Activated naive CD4-positive, alpha-beta T cell treated with anti-CD3 and anti-CD28 coated beads, Interleukin-2, amount 50 U/mL, for 72 hours (primary cell): Measurements from ENCODE around the gene COL5A1. TPM values are rescaled to one million over a fixed set of nuclear protein-coding genes. Genes with fewer than 3 reads are reported as not detected.
A peak's percentile ranks its signal among the peaks of the same experiment; 100 is the strongest.
"Not testable (repeated sequence)": the region's sequence is repeated elsewhere in the genome, so short reads cannot be mapped to it uniquely, and the experiment has no call there.

Source experiments
- ATAC-seq, 2 donors: fragments of 150-1000 bp; cut with Tn5 transposase; 2 replicates each; pipeline ENCODE4 v1.10.0; 2021; ENCODE audit warnings: mild to moderate bottlenecking in 2 of 2, moderate library complexity in 2 of 2
- DNase-seq, 2 donors: peaks; one replicate each; pipeline ENCODE4 v3.0.0; 2021 to 2022; ENCODE audit warnings: low spot score in 2 of 2
- H3K27ac Mint-ChIP-seq, 2 donors: one replicate each; pipeline ENCODE4 v1.8.0; 2022; ENCODE audit warnings: mild to moderate bottlenecking in 2 of 2, mixed read lengths in 2 of 2
- H3K36me3 Mint-ChIP-seq, 2 donors: one replicate each; pipeline ENCODE4 v1.8.0; 2022; ENCODE audit warnings: mixed read lengths in 2 of 2
- H3K9me3 Mint-ChIP-seq, 2 donors: one replicate each; pipeline ENCODE4 v1.8.0; 2022; ENCODE audit warnings: mixed read lengths in 2 of 2
- total RNA-seq, 2 donors: library from RNA; stranded (reverse); gene quantifications; one replicate each; pipeline ENCODE4 v1.2.3, GENCODE V29; 2022

Gene COL5A1
- total RNA-seq, 2 donors from 2014 or later = 0.04 to 0.18 TPM

- Mint-ChIP-seq H3K36me3 (peaks cover 6 to 8% of the 10 kb centered on the region in 2 donors), H3K9me3 (peaks cover 5 to 8% of the 10 kb centered on the region in 2 donors)
- ATAC-seq = no peak
These were observed 16.2 kb downstream of the COL5A1 start for GRCh38 chr9:134657666-134658377.

DNA sequence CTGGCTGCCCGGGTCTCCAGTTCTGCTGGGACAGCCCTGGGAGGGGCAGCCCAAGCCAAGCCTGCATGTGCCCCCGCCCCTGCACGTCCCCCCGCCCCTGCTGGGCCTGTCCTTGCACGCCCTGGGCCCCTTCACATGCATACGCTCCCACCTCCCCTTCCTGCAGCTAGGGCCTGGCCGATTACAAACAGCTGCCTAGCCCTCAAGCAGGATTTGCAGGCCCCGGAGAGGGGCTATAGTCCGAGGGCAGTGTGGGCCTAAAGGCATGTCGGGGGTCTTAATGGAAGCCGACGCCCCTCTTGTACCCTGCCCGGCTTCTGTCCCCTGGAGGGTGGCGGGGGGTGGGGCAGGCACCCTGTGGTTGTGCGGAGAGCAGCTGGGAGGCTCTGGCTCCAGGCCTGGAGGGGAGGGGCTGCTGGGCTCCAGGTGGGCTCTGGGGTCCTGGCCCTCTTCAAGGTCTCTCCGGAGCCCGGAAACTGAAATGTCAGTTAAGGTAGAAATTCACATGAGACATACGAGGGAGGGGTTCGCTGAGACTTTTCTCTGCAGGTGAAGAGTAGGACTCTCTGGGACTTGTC is 16.9 kb downstream of the COL5A1 start:
- Mint-ChIP-seq H3K9me3 (peaks cover 5 to 8% of the 10 kb centered on the region in 2 donors), H3K27ac (no peak overlapping the region), H3K36me3 (peaks cover 6 to 8% of the 10 kb centered on the region in 2 donors)
- DNase-seq (no peak), ATAC-seq (no peak)

More at GRCh38 chr9:134657666-134658377, 16.2 kb downstream of the COL5A1 start:
- no peak overlapping the region for H3K27ac Mint-ChIP-seq
- DNase-seq = no peak

GRCh38 chr9:134659688-134660131 is 18.1 kb downstream of the COL5A1 start:
- H3K27ac Mint-ChIP-seq = no peak overlapping the region
- peaks cover 6 to 8% of the 10 kb centered on the region in 2 donors for H3K36me3 Mint-ChIP-seq
- ATAC-seq (no peak), DNase-seq (no peak)
- H3K9me3 Mint-ChIP-seq = peaks cover 5 to 8% of the 10 kb centered on the region in 2 donors

DNA sequence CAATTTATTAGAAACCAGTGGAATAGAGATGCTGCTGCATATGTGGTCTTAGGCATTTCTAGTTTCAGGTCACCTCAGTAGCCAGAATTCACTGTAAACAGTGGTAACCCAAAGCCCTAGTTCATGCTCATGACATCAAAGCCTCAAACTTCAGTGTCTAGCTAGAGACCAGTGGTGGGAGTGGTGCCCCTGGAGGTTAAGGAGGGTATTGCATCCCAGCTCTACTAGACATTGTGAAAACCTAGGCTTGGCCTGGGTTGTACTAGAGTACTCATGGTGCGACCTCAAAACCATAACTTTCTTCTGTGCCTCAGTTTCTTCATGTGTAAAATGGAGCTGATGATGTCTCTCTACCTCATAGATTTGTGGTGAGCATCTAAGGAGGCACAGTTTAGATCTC is 18.8 kb downstream of the COL5A1 start:
- Mint-ChIP-seq H3K36me3 (peaks cover 6 to 8% of the 10 kb centered on the region in 2 donors), H3K9me3 (peaks cover 5 to 8% of the 10 kb centered on the region in 2 donors), H3K27ac (no peak overlapping the region)
- no peak for ATAC-seq
- peak in 1 of 2 donors; percentile 24 for DNase-seq

GRCh38 chr9:134661299-134661698 is 19.7 kb downstream of the COL5A1 start:
- DNase-seq (no peak), ATAC-seq (no peak)
- peaks cover 5 to 8% of the 10 kb centered on the region in 2 donors for H3K9me3 Mint-ChIP-seq
- H3K36me3 Mint-ChIP-seq = peaks cover 6 to 8% of the 10 kb centered on the region in 2 donors
- no peak overlapping the region for H3K27ac Mint-ChIP-seq

DNA sequence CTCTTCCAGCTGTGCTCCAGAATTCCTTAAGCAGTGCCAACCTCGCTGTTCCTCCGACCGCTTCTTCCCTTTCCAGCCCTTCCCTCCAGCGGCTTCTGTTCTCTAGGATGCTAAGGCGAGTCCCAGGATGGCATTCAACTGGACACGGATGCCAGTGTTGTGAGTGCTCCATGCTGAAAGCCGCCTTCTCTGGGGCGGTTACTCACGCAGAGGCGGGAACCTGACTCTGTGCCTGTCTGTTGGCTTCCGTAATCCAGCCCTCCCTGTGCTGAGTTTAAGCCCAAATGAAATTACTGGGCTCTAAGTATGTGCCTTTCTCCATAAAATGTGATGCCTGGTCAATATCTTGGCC is 20.2 kb downstream of the COL5A1 start:
- Mint-ChIP-seq H3K27ac (no peak overlapping the region), H3K36me3 (peaks cover 6 to 8% of the 10 kb centered on the region in 2 donors), H3K9me3 (peaks cover 5 to 8% of the 10 kb centered on the region in 2 donors)
- ATAC-seq (no peak), DNase-seq (no peak)

GRCh38 chr9:134662143-134662876 is 20.7 kb downstream of the COL5A1 start:
- H3K36me3 Mint-ChIP-seq = peaks cover 6 to 8% of the 10 kb centered on the region in 2 donors
- DNase-seq (no peak), ATAC-seq (no peak)
- H3K27ac Mint-ChIP-seq = no peak overlapping the region
- H3K9me3 Mint-ChIP-seq = peaks cover 5 to 8% of the 10 kb centered on the region in 2 donors

DNA sequence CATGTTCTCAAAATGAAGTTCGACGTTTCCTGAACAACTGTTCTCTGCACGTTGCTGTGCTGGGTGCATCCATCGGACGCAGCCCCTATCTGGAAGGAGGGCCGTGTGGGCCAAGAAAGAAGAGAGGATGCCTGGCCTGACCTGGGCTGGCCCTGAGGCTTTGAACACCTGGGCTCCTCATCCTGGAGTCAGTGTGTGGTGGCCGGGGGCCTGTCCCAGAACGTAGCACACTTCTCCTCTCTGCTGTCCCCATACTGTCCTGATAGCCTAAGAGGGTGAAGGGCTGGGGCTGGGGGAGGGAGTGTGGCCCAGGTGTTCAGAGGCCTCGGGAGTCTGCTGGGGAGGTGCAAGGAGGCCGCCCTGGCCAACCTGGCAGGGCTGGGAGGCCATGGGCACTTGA is 21.5 kb downstream of the COL5A1 start:
- ATAC-seq = no peak
- H3K9me3 Mint-ChIP-seq = peaks cover 5 to 8% of the 10 kb centered on the region in 2 donors
- peaks cover 6 to 8% of the 10 kb centered on the region in 2 donors for H3K36me3 Mint-ChIP-seq
- H3K27ac Mint-ChIP-seq = peak overlapping the region in 1 of 2 donors; percentile 36
- DNase-seq = no peak

DNA sequence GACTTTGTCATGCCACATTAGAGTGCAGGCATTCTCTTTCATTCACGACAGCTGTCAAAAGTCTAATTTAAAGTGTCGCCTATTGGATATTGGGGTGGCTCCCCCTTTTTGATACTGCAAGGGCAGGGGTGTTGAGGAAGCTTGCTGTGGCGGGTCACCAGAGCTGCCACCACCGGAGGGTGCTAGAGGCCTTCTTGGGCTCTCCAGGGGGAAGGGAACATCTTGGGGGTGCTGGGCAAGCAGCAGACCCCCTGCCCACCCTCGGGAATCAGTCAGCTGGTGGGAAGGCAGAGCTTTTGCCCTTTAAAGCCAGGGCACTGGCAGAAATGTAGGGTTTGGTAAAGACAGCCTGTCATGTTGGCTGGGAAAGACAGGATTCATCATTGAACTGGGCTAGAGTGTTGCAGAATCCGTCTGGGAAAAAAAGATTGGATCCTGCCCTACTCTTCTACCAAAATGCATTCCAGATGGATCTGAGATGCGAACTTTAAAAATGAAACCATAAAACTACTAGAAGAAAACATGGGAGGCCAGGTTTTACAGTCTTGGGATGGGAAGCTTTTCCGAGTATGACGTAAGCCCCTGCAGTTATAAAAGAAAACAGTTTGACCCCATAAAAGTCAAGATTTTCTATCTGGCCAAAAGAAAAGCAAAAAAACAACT is 22.3 kb downstream of the COL5A1 start:
- DNase-seq = no peak
- H3K36me3 Mint-ChIP-seq = peaks cover 6 to 8% of the 10 kb centered on the region in 2 donors
- no peak for ATAC-seq
- no peak overlapping the region for H3K27ac Mint-ChIP-seq
- peaks cover 5 to 8% of the 10 kb centered on the region in 2 donors for H3K9me3 Mint-ChIP-seq

DNA sequence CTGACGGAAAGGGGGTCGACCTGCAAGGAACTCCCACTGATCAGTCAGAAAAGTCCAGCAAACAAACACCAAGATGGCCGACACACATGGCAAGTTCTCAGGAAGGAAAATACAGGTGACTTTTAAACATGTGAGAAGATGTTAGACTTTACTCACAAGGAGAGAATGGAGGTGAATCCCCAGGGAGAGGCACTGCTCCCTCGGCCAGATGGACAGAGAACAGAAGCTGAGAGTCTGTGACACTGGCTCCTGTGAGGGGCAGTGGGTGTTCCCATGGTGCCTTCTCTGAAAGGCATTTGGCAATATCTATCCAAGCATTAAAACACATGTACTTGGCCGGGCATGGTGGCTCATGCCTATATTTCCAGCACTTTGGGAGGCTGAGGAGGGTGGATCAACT is 22.8 kb downstream of the COL5A1 start:
- Mint-ChIP-seq H3K27ac (no peak overlapping the region), H3K36me3 (peaks cover 6 to 8% of the 10 kb centered on the region in 2 donors), H3K9me3 (peaks cover 5 to 8% of the 10 kb centered on the region in 2 donors)
- DNase-seq (no peak), ATAC-seq (no peak)

DNA sequence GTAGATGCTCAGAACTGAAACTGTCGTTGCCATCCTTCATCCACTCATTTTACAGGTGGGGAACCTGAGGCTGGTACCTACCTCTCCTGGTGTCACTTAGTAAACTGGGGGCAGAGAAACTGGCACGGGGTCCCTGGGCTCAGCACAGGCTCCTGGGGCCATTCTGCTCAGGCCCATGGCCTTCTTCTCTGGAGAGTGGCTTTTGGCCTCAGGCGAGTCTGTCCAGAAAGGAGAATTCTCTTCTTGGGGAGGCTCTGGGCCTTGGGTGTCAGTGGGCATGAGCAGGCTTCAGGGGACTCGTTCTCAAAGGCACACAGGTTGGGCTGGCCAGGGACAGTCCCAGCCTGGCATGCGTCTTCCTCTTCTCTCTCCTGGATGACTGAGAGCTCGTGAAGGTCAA is 24.6 kb downstream of the COL5A1 start:
- DNase-seq (no peak), ATAC-seq (no peak)
- H3K36me3 Mint-ChIP-seq = no peaks in the 10 kb centered on the region
- no peak overlapping the region for H3K27ac Mint-ChIP-seq
- no peaks in the 10 kb centered on the region for H3K9me3 Mint-ChIP-seq

DNA sequence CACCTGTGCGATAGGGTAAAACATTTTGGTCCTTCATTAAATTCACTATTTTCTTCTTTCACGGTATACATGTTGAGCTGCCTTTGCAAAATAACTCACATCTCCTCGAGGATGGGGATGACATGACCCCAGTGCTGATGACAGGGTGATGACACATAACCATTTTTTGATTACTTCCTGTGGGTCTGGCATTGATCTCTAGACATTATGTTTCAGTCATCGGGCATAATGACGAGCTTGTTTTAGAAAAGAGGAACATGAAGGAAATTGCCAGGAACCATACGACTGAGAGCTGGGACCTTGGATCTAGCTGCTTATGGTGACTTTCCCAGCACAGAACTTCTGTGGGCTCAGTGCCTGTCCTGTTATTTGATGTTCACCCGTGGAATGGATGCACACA is 25.2 kb downstream of the COL5A1 start:
- peak overlapping the region in 1 of 2 donors; percentile 9 for H3K27ac Mint-ChIP-seq
- H3K36me3 Mint-ChIP-seq = no peaks in the 10 kb centered on the region
- no peaks in the 10 kb centered on the region for H3K9me3 Mint-ChIP-seq
- DNase-seq (no peak), ATAC-seq (peak in 1 of 2 donors; percentile 56)

DNA sequence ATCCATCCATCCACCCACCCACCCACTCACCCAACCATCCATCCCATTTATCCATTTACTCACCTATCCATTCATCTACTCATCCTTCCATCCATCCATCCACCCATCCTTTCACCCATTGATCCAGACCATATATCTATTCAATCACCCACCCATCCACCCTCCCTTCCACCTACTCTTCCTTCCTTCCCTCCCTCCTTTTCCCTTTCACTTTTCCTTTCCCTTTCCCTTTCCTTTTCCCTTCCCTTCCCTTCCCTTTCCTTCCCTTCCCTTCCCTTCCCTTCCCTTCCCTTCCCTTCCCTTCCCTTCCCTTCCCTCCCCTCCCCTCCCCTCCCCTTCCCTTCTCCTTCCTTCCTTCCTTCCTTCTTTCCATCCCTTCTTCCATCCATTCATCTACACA is 27.4 kb downstream of the COL5A1 start:
- not testable (repeated sequence) for H3K36me3 Mint-ChIP-seq, H3K27ac Mint-ChIP-seq, H3K9me3 Mint-ChIP-seq, ATAC-seq, DNase-seq

- no peak for ATAC-seq
- Mint-ChIP-seq H3K27ac (no peak overlapping the region), H3K9me3 (peaks cover 0 to 5% of the 10 kb centered on the region in 2 donors)
These were observed 27.9 kb downstream of the COL5A1 start for GRCh38 chr9:134669399-134669955.

DNA sequence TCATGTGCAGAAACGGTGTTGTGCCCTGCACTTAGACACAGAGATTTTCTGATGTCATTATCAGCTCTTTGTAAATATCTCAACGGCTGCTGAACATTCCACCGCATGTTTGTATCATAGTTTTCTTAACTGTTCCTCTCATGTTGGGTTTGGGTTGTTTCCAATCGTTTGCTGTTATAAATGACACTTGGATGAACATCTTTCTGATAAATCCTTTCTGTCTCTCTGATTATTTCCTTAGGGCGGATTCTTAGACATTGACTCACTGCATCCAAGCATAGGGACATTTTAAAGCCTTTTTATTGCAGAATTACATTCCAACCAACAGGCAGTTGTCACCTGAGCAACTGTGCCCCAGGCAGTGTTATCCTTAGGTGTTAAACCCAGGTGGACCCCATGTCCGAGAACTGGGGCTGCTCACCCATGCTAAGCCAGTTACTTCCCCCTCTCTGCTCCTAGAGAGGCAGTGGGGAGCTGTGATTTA is 28.5 kb downstream of the COL5A1 start:
- H3K36me3 Mint-ChIP-seq = no peaks in the 10 kb centered on the region
- DNase-seq = no peak
- H3K9me3 Mint-ChIP-seq = peaks cover 0 to 5% of the 10 kb centered on the region in 2 donors
- ATAC-seq = no peak
- H3K27ac Mint-ChIP-seq = no peak overlapping the region

More at GRCh38 chr9:134669399-134669955, 27.9 kb downstream of the COL5A1 start:
- DNase-seq = no peak
- H3K36me3 Mint-ChIP-seq = no peaks in the 10 kb centered on the region

- Mint-ChIP-seq H3K36me3 (no peaks in the 10 kb centered on the region), H3K9me3 (peaks cover 0 to 5% of the 10 kb centered on the region in 2 donors), H3K27ac (no peak overlapping the region)
- ATAC-seq = no peak
- no peak for DNase-seq
These were observed 29.3 kb downstream of the COL5A1 start for GRCh38 chr9:134670851-134671281.
